ENCODE data around the gene LYZ. TPM values are rescaled to one million over a fixed set of nuclear protein-coding genes. Genes with fewer than 3 reads are reported as not detected.

Gene LYZ
- total RNA-seq, 2 donors from 2014 or later: 10.8 to 35.4 TPM

- Histone ChIP-seq H3K9me3 (no peaks in the 10 kb centered on the region), H3K36me3 (no peaks in the 10 kb centered on the region), H3K27ac (no peak overlapping the region), H3K4me1 (no peaks in the 10 kb centered on the region), H3K4me3 (no peak overlapping the region), H3K27me3 (no peaks in the 10 kb centered on the region)
- no peak for DNase-seq (ENCODE audit: low spot score)
- TF ChIP-seq CTCF (IDR thresholded peaks at IDR 0.05): no peak
These were observed 5.8 kb upstream of the LYZ start for GRCh38 chr12:69342421-69342820.

GRCh38 chr12:69343357-69343756 lies 4.8 kb upstream of the LYZ start:
- DNase-seq (ENCODE audit: low spot score): no peak
- H3K27ac ChIP-seq: no peak overlapping the region
- TF ChIP-seq CTCF (IDR thresholded peaks at IDR 0.05): no peak
- no peaks in the 10 kb centered on the region for H3K4me1 ChIP-seq
- no peaks in the 10 kb centered on the region for H3K9me3 ChIP-seq
- H3K4me3 ChIP-seq: no peak overlapping the region
- H3K27me3 ChIP-seq: no peaks in the 10 kb centered on the region
- H3K36me3 ChIP-seq: no peaks in the 10 kb centered on the region

- no peak overlapping the region for H3K27ac ChIP-seq
- no peaks in the 10 kb centered on the region for H3K9me3 ChIP-seq
- no peak for DNase-seq (ENCODE audit: low spot score)
- H3K27me3 ChIP-seq: no peaks in the 10 kb centered on the region
- no peak overlapping the region for H3K4me3 ChIP-seq
- TF ChIP-seq CTCF (IDR thresholded peaks at IDR 0.05): no peak
- H3K36me3 ChIP-seq: no peaks in the 10 kb centered on the region
- H3K4me1 ChIP-seq: no peaks in the 10 kb centered on the region
These were observed 4.1 kb upstream of the LYZ start for GRCh38 chr12:69343885-69344612.

DNA sequence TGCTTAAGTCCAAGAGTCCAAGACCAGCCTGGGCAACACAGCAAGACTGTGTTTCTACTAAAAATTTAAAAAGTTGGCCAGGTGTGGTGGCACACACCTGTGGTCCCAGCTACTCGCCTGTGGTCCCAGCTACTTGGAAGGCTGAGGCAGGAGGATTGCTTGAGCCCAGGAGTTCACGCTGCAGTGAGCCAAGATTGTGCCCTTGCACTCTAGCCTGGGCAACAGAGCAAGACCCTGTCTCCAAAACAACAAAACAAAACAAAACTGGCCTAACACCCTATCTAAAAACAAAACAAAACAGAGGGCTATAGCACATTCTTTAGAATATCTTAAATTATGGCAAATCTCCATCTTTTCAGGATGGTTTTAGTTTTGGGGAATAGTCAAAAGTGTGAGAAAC lies 3.1 kb upstream of the LYZ start:
- Histone ChIP-seq H3K9me3 (no peaks in the 10 kb centered on the region), H3K27ac (no peak overlapping the region), H3K27me3 (no peaks in the 10 kb centered on the region), H3K4me1 (no peaks in the 10 kb centered on the region), H3K4me3 (no peak overlapping the region), H3K36me3 (no peaks in the 10 kb centered on the region)
- TF ChIP-seq CTCF (IDR thresholded peaks at IDR 0.05): no peak
- DNase-seq (ENCODE audit: low spot score): no peak

- no peak for TF ChIP-seq CTCF (IDR thresholded peaks at IDR 0.05)
These were observed 2.4 kb upstream of the LYZ start for GRCh38 chr12:69345742-69346141.

More at GRCh38 chr12:69345742-69346141, 2.4 kb upstream of the LYZ start:
- Histone ChIP-seq H3K27ac (no peak overlapping the region), H3K4me1 (no peaks in the 10 kb centered on the region), H3K4me3 (no peak overlapping the region), H3K9me3 (no peaks in the 10 kb centered on the region), H3K36me3 (no peaks in the 10 kb centered on the region), H3K27me3 (no peaks in the 10 kb centered on the region)
- DNase-seq (ENCODE audit: low spot score): no peak
